HCT116 (cell line): ENCODE data around the gene RPLP2.

Experiments
- CTCF ChIP-seq, 3 experiments: fragments of 200-600 bp in 1 of 3; sonication (generic) in 1 of 3; IDR thresholded peaks in 2 of 3; conservative IDR thresholded peaks in 1 of 3; 2 replicates each; pipeline ENCODE4 v1.5.1; 2012 to 2017; ENCODE audit warnings: low read depth in 2 of 3, low read length in 2 of 3, antibody characterized with exemption in 1 of 3, borderline replicate concordance in 1 of 3, control low read depth in 1 of 3, mild to moderate bottlenecking in 1 of 3, mixed read lengths in 1 of 3, mixed run types in 1 of 3, moderate library complexity in 1 of 3; ENCODE audit not compliant: insufficient read depth in 1 of 3
- EZH2phosphoT487 ChIP-seq: fragments of 200-600 bp; IDR thresholded peaks from 2 replicates; pipeline ENCODE4 v1.6.1; 2018; ENCODE audit warnings: antibody characterized with exemption, borderline replicate concordance
- SIN3A ChIP-seq: IDR thresholded peaks from 2 replicates; pipeline ENCODE4 v1.6.1; 2012; ENCODE audit warnings: low read depth

- TF ChIP-seq SIN3A (no peak), CTCF (IDR thresholded peaks at IDR 0.05 in 2 of 3, conservative IDR thresholded peaks at IDR 0.05 in 1 of 3; ENCODE audit: borderline replicate concordance in 1 of 3, insufficient read depth in 1 of 3, low read depth in 2 of 3, low read length in 2 of 3) (no peak), EZH2phosphoT487 (no peak)
These were observed 27.2 kb upstream of the RPLP2 start for GRCh38 chr11:782264-783174.
